ENCODE data around the gene CLDN19. TPM values are rescaled to one million over a fixed set of nuclear protein-coding genes. Genes with fewer than 3 reads are reported as not detected.

Gene CLDN19
- total RNA-seq, 1 experiment from 2014 or later: not detected

DNA sequence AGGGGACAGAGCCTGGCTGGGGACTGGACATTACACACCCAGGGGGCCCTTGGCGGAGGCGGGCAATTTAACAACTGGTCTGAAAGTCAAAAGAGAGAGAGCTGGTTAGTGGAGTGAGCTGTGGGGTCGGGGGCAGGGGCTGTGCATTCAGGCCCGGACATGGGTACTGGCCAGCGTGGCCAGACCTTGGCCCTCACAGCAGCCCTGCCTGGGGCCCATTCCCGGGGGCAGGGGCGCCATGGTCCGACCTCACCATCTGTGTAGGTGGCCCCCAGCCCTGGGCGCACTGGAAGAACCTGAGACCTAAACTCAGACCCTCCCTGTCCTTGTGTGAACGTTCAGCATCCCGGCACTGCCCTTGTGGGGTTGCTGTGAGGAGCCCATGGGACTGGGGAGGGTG, 5.0 kb downstream of the CLDN19 start:
- no peak for DNase-seq (ENCODE audit: unreplicated experiment)
- intact Hi-C loops (cut with micrococcal nuclease): loop anchor here (10.0 kb wide), 1 partner anchor 590 kb away; no protein-coding TSS in a partner anchor
- ChIA-PET POLR2A (interaction anchor here (1.1 to 2.6 kb wide), 4 partner anchors 8 to 76 kb away, joined by 3 to 10 read pairs (median 4); partner anchors contain the start of gene YBX1), CTCF (no interaction called here)
- H3K4me1 Mint-ChIP-seq (ENCODE audit: insufficient read depth, unreplicated experiment): peaks cover 6% of the 10 kb centered on the region
- no peak overlapping the region for H3K27ac Mint-ChIP-seq (ENCODE audit: low read depth, unreplicated experiment)
- no peak overlapping the region for H3K4me3 Mint-ChIP-seq (ENCODE audit: unreplicated experiment)
- H3K27me3 Mint-ChIP-seq (ENCODE audit: insufficient read depth, unreplicated experiment): no peaks in the 10 kb centered on the region
- BruUV-seq (replicated peaks): no TSS peak
- H3K36me3 Mint-ChIP-seq (ENCODE audit: insufficient read depth, unreplicated experiment): no peaks in the 10 kb centered on the region
- H3K9me3 Mint-ChIP-seq (ENCODE audit: unreplicated experiment): no peaks in the 10 kb centered on the region
- TF ChIP-seq, protein P1, sequence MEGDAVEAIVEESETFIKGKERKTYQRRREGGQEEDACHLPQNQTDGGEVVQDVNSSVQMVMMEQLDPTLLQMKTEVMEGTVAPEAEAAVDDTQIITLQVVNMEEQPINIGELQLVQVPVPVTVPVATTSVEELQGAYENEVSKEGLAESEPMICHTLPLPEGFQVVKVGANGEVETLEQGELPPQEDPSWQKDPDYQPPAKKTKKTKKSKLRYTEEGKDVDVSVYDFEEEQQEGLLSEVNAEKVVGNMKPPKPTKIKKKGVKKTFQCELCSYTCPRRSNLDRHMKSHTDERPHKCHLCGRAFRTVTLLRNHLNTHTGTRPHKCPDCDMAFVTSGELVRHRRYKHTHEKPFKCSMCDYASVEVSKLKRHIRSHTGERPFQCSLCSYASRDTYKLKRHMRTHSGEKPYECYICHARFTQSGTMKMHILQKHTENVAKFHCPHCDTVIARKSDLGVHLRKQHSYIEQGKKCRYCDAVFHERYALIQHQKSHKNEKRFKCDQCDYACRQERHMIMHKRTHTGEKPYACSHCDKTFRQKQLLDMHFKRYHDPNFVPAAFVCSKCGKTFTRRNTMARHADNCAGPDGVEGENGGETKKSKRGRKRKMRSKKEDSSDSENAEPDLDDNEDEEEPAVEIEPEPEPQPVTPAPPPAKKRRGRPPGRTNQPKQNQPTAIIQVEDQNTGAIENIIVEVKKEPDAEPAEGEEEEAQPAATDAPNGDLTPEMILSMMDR (IDR thresholded peaks at IDR 0.05; ENCODE audit: unreplicated experiment): no peak

DNA sequence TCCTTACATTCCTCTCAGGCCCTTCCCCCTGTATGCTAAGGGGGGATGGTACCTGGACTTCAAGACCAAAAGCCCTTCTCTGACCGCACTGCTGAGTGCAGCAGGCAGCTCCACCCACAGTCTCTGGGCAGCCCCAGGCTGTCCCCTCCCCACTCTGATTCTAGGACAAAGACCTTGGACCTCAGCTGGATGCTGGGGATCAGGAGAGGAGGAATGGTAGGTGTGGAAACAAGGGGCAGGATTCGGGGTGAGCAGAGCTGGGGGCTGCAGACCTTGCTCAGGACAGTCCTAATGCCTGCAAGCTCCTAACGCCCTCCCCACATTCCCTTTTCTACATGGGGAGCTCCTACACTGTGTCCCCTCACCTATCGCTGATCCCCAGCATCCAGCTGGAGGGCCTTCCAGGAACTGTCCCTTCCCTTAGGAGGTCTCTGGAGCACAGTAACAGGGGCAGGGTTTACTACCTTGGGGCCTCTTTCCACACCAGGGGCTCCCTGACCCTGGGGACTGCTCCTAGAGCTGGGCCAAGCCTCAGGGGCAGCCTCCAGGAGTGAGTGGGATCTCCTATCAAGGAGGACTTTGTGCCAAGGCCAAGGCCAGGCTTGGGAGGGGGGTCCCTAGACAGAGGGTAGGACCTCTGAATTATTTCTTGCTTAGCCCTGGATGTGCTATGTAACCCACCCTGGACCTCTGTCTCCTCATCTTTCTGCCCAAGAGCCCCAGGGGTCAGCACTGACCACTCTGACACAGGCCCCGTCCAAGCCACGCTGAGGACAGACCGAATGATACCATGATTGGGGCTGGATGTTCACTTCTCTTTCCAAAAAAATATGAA, 5.6 kb downstream of the CLDN19 start:
- ChIA-PET CTCF (interaction anchor here (0.7 to 1.1 kb wide), 3 partner anchors 15 to 24 kb away, joined by 3 read pairs; no protein-coding TSS in a partner anchor), POLR2A (interaction anchor here (0.6 to 2.6 kb wide), 3 partner anchors 9 to 32 kb away, joined by 3 to 10 read pairs (median 4); no protein-coding TSS in a partner anchor)
- peaks cover 6% of the 10 kb centered on the region for H3K4me1 Mint-ChIP-seq (ENCODE audit: insufficient read depth, unreplicated experiment)
- no peaks in the 10 kb centered on the region for H3K36me3 Mint-ChIP-seq (ENCODE audit: insufficient read depth, unreplicated experiment)
- H3K4me3 Mint-ChIP-seq (ENCODE audit: unreplicated experiment): no peak overlapping the region
- intact Hi-C loops (cut with micrococcal nuclease): loop anchor here (10.0 kb wide), 1 partner anchor 590 kb away; no protein-coding TSS in a partner anchor
- H3K27me3 Mint-ChIP-seq (ENCODE audit: insufficient read depth, unreplicated experiment): no peaks in the 10 kb centered on the region
- no TSS peak for BruUV-seq (replicated peaks)
- TF ChIP-seq, protein P1 (IDR thresholded peaks at IDR 0.05; ENCODE audit: unreplicated experiment): no peak
- no peak for DNase-seq (ENCODE audit: unreplicated experiment)
- no peak overlapping the region for H3K27ac Mint-ChIP-seq (ENCODE audit: low read depth, unreplicated experiment)
- H3K9me3 Mint-ChIP-seq (ENCODE audit: unreplicated experiment): no peaks in the 10 kb centered on the region

DNA sequence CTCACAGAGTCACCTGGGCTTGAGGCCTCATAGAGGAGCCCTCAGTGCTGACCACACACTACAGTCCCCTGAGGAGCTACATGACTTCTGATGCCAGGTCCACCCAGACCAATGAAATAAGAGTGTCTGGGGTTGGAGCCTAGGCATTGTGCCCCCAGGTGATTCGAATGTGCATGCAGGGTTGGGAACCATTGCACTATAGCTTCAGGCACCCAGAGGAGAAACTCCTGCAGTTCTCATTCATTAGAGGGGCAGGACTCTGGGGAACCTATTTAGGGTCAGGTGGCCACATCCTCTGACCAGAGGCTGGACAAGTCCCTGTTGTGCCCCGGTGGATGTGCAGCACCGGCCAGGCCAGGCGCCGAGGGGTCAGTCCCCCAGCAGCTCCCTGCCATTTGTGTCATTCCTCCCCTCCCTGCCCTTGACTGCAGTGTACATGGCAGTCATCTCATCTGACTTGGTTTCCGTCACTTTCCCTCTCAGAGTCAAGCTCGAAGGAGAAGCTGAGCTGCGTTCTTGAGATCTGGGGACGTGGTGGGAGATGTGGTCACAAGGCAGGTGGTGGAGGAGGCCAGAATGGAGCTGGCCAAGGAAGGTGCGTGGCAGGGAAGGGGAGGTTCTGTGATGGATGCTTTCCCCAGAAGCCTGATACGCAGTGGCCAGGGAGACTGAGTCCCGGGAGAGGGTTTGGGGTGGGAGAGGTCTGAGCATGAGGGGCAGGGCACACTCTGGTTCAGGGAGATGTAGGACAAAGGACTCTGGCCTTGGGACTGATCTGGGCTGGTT, 6.4 kb downstream of the CLDN19 start:
- BruUV-seq (replicated peaks): no TSS peak
- Mint-ChIP-seq H3K27me3 (ENCODE audit: insufficient read depth, unreplicated experiment) (no peaks in the 10 kb centered on the region), H3K4me3 (ENCODE audit: unreplicated experiment) (no peak overlapping the region), H3K9me3 (ENCODE audit: unreplicated experiment) (no peaks in the 10 kb centered on the region), H3K27ac (ENCODE audit: low read depth, unreplicated experiment) (no peak overlapping the region), H3K4me1 (ENCODE audit: insufficient read depth, unreplicated experiment) (peaks cover 6% of the 10 kb centered on the region), H3K36me3 (ENCODE audit: insufficient read depth, unreplicated experiment) (no peaks in the 10 kb centered on the region)
- no peak for DNase-seq (ENCODE audit: unreplicated experiment)
- intact Hi-C loops (cut with micrococcal nuclease): loop anchor here (10.0 kb wide), 1 partner anchor 589 kb away; no protein-coding TSS in a partner anchor
- POLR2A ChIA-PET: interaction anchor here (2.6 kb wide), 1 partner anchor 10 kb away, joined by 10 read pairs; no protein-coding TSS in a partner anchor
- CTCF ChIA-PET: interaction anchor here (0.6 to 1.1 kb wide), 3 partner anchors 19 to 562 kb away, joined by 3 read pairs; no protein-coding TSS in a partner anchor
- TF ChIP-seq, protein P1 (IDR thresholded peaks at IDR 0.05; ENCODE audit: unreplicated experiment): no peak

Data from MCF 10A (cell line).